Ovary (tissue), 9 donors: ENCODE measurements around the gene SMO. TPM values are rescaled to one million over a fixed set of nuclear protein-coding genes. Genes with fewer than 3 reads are reported as not detected.

Experiments used
- DNase-seq, 5 donors: peaks; one replicate each; pipeline ENCODE4 v3.0.0-alpha.2; 2019 to 2020
- H3K27ac ChIP-seq, 2 donors: fragments of 200-600 bp; one replicate each; pipeline versions ENCODE4 v1.5.1 to v1.8.0; 2019 to 2022
- H3K27me3 ChIP-seq: fragments of 200-600 bp; one replicate; pipeline ENCODE4 v1.8.0; 2022
- H3K36me3 ChIP-seq: fragments of 200-600 bp; sonication (generic); one replicate; pipeline ENCODE4 v1.5.1; 2019
- H3K4me1 ChIP-seq: one replicate; pipeline ENCODE4 v1.8.1; 2013; ENCODE audit warnings: mild to moderate bottlenecking, moderate library complexity; ENCODE audit not compliant: insufficient read depth
- H3K4me3 ChIP-seq: fragments of 200-600 bp; sonication (generic); one replicate; pipeline ENCODE4 v1.5.1; 2017
- H3K9me3 ChIP-seq, 2 donors: fragments of 200-600 bp in 1 of 2; sonication (generic) in 1 of 2; one replicate each; pipeline versions ENCODE4 v1.5.1 to v1.8.1; 2013 to 2019; ENCODE audit warnings: mild to moderate bottlenecking in 1 of 2, moderate library complexity in 1 of 2
- EP300 ChIP-seq: sonication (generic); formaldehyde crosslinking; IDR thresholded peaks from one replicate; pipeline ENCODE4 v1.6.1; 2017; ENCODE audit warnings: antibody characterized with exemption
- POLR2A ChIP-seq: fragments of 450-650 bp; IDR thresholded peaks from one replicate; pipeline ENCODE4 v1.6.1; 2017; ENCODE audit warnings: antibody characterized with exemption, mild to moderate bottlenecking, moderate library complexity
- WGBS, 3 donors: extraction: QIAGEN DNeasy Blood & Tissue Kit in 1 of 3; methylation state at CpG; one replicate each; pipeline versions ENCODE4 v1.1.5 to v1.1.7; 2013 to 2017; 5-methylcytosine and 5-hydroxymethylcytosine counted together
- intact Hi-C, 4 donors: fragments of 100-400 bp; cut with DNase I; formaldehyde crosslinking; loops; one replicate each; pipeline versions ENCODE4 v1.11.0 to v1.15.1; 2022 to 2023
- polyA plus RNA-seq, 2 donors: library from polyadenylated mRNA; stranded (reverse); fragments of 200-250 nt in 1 of 2; fragments of 350-450 nt in 1 of 2; fragmentation: Illumina TruSeq in 1 of 2; extraction: RNeasy Lipid Tissue Mini Kit (QIAGEN cat#74804) in 1 of 2; gene quantifications; one replicate each; pipeline ENCODE4 v1.2.3, GENCODE V29; 2013 to 2014
- total RNA-seq, 7 donors: library from RNA; depleted of rRNA in 2 of 7; stranded (reverse); fragments of >200 nt in 2 of 7; fragmentation: NEBNext Ultra II Directional in 3 of 7; extraction: Animal tissue kit (Norgen Biotek cat#: 25700) in 3 of 7; gene quantifications; one replicate each; pipeline versions ENCODE4 v1.1.0 to v1.2.4, GENCODE V29; 2016 to 2023
- TF ChIP-seq, protein P1 (sequence below), 3 donors: fragments of 450-650 bp in 2 of 3; fragments of 200-600 bp in 1 of 3; IDR thresholded peaks; one replicate each; pipeline versions ENCODE4 v1.5.1 to v1.8.0; 2016 to 2022; ENCODE audit warnings: antibody characterized with exemption in 3 of 3, mild to moderate bottlenecking in 1 of 3
- donor health status: DM: no; HTN: no; CAD: no; lungs with moderate emphysema.
- donor health status: DM: no; HTN: no; CAD: no.
- donor health status: Bipolar disorder and iron deficiency.
- donor health status: DM: yes; HTN: yes; CAD: no.
- donor health status: DM: no; HTN: no; CAD: no.
- donor health status: DM: yes; HTN: yes; CAD: no.

The SMO gene
- total and polyA plus RNA-seq, 9 donors: 14.3 to 47.8 (median 33.2) TPM

DNA sequence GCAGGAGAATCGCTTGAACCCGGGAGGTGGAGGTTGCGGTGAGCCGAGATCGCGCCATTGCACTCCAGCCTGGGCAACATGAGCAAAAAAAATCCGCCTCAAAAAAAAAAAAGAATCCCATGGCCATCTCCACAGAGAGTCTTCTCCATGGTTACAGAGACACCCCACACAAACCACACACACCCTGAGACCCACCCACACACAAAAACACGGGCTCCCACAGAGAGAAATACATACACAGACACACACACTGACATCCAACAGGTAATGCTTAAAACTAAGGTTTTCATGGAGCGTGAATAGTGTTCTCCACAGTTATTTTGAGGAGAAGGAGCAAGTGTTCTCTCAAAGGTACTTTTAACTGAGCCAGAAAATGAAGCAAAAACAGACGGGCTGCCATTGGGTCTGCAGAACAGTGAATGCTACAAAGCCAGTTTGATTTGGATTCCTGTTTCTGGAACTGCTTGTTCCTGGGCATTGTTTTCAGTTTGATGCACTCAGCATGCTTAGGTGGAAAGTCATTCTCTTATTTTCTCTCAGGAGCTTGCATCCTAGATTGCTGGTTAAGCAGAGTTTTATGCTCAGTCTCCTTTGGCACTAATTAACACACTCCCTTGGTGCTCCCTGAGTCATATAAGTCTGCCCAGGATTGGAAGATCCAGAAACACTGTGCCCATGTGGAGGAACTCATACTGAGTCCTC lies 51.8 kb downstream of the SMO start:
- 81 to 83% (median 83%) methylated on average over 10 of the region's 10 CpGs for WGBS, 3 donors
- DNase-seq: no peak
- Histone ChIP-seq H3K27me3 (no peaks in the 10 kb centered on the region), H3K9me3 (no peaks in the 10 kb centered on the region), H3K36me3 (no peaks in the 10 kb centered on the region), H3K4me1 (no peaks in the 10 kb centered on the region), H3K4me3 (no peak overlapping the region), H3K27ac (no peak overlapping the region)
- intact Hi-C loops: no loop called here
- TF ChIP-seq POLR2A: no peak
- TF ChIP-seq, protein P1, sequence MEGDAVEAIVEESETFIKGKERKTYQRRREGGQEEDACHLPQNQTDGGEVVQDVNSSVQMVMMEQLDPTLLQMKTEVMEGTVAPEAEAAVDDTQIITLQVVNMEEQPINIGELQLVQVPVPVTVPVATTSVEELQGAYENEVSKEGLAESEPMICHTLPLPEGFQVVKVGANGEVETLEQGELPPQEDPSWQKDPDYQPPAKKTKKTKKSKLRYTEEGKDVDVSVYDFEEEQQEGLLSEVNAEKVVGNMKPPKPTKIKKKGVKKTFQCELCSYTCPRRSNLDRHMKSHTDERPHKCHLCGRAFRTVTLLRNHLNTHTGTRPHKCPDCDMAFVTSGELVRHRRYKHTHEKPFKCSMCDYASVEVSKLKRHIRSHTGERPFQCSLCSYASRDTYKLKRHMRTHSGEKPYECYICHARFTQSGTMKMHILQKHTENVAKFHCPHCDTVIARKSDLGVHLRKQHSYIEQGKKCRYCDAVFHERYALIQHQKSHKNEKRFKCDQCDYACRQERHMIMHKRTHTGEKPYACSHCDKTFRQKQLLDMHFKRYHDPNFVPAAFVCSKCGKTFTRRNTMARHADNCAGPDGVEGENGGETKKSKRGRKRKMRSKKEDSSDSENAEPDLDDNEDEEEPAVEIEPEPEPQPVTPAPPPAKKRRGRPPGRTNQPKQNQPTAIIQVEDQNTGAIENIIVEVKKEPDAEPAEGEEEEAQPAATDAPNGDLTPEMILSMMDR (IDR thresholded peaks at IDR 0.05): no peak
- TF ChIP-seq EP300: no peak

DNA sequence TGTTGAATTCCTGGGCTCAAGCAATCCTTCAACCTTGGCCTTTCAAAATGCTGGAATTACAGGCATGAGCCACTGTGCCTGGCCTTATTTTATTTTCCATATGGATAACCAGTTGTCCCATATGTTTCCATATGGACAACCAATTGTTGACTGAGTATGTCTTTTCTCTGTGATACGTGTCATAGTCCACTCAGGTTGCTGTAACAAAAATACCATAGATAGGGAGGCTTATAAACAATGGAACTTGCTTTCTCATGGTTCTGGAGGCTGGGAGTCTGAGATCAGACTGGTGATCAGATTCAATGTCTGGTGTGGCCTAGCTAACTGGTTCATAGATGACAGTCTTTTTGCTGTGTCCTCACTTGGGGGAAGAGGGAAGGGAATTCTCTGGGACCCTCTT lies 55.8 kb downstream of the SMO start:
- no peak for TF ChIP-seq EP300
- TF ChIP-seq, protein P1 (IDR thresholded peaks at IDR 0.05): no peak
- Histone ChIP-seq H3K9me3 (no peaks in the 10 kb centered on the region), H3K27me3 (no peaks in the 10 kb centered on the region), H3K4me1 (peaks cover 2% of the 10 kb centered on the region), H3K36me3 (no peaks in the 10 kb centered on the region), H3K27ac (no peak overlapping the region), H3K4me3 (no peak overlapping the region)
- intact Hi-C loops: no loop called here
- no peak for DNase-seq
- WGBS, 3 donors: 92 to 97% (median 97%) methylated on average over 1 of the region's 1 CpG

DNA sequence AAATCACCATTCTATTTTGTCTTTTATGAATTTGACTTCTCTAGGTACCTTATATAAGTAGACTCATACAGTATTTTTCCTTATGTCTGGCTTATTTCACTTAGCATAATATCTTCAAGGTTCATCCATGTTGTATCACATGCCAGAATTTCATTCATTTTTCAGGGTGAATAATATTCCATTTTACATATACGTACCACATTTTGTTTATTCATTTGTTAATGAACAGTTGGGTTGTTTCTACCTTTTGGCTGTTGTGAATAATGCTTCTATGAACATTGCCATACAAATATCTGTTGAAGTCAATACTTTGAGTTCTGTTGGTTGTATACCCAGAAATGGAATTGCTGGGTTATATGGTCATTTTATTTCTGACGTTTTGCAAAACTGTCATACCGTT lies 57.1 kb downstream of the SMO start:
- Histone ChIP-seq H3K27me3 (no peaks in the 10 kb centered on the region), H3K27ac (no peak overlapping the region), H3K4me3 (no peak overlapping the region), H3K9me3 (no peaks in the 10 kb centered on the region), H3K36me3 (no peaks in the 10 kb centered on the region), H3K4me1 (peaks cover 2% of the 10 kb centered on the region)
- TF ChIP-seq, protein P1 (IDR thresholded peaks at IDR 0.05): no peak
- TF ChIP-seq POLR2A: no peak
- TF ChIP-seq EP300: no peak
- intact Hi-C loops: no loop called here
- WGBS, 3 donors: 62 to 94% (median 64%) methylated on average over 3 of the region's 3 CpGs
- DNase-seq: no peak

DNA sequence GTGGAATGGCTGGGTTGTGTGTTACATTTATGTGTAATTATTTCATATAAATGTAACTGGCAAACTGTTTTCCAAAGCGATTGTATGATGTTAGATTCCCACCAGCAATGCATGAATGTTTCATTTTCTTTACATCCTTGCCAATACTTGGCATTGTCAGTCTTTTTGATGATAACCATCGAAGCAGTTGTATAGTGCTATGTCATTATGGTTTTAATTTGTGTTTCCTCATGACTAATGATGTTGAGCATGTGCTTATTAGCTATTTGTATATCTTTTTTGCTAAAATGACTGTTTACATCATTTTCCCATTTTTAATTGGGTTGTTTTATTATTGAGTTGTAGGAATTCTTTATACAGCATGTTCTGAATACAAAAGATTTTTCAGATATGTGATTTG lies 58.7 kb downstream of the SMO start:
- H3K27ac ChIP-seq: no peak overlapping the region
- H3K36me3 ChIP-seq: no peaks in the 10 kb centered on the region
- peaks cover 2% of the 10 kb centered on the region for H3K4me1 ChIP-seq
- no peak overlapping the region for H3K4me3 ChIP-seq
- DNase-seq: no peak
- no peaks in the 10 kb centered on the region for H3K27me3 ChIP-seq
- intact Hi-C loops: no loop called here
- 71 to 79% (median 74%) methylated on average over 2 of the region's 2 CpGs for WGBS, 3 donors
- TF ChIP-seq POLR2A (no peak), EP300 (no peak)
- TF ChIP-seq, protein P1 (IDR thresholded peaks at IDR 0.05): no peak
- H3K9me3 ChIP-seq: no peaks in the 10 kb centered on the region
